ENCODE measurements around the gene HDDC3.

HDDC3 gene

GRCh38 chr15:90946941-90947576, 14.7 kb upstream of the HDDC3 start:
- no peak for DNase-seq (ENCODE audit: low spot score)
- Histone ChIP-seq H3K27ac (no peak overlapping the region), H3K4me3 (no peak overlapping the region)
- no peak for TF ChIP-seq CTCF (IDR thresholded peaks at IDR 0.05)

- no peak overlapping the region for H3K27ac ChIP-seq
- DNase-seq (ENCODE audit: low spot score), result no peak
- TF ChIP-seq CTCF (IDR thresholded peaks at IDR 0.05), result no peak
- H3K4me3 ChIP-seq, result no peak overlapping the region
Measured at GRCh38 chr15:90946538-90946937, 14.2 kb upstream of the HDDC3 start.

DNA sequence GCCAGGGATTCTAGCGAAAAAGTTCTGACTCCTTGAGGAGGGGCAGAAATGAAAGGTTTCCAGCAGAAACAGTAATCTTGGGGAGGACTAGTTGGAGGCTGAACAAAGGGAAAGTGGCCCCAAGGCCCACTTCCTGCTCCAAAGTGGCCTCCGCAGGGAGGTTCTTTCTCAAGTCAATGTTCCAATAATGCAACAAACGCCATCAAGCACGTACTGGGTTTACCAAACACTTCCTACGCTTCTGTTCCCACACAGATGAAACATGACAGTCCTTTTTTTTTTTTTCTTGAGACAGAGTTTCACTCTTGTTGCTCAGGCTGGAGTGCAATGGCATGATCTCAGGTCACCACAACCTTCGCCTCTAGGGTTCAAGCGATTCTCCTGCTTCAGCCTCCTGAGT, 12.7 kb upstream of the HDDC3 start:
- Histone ChIP-seq H3K4me3 (no peak overlapping the region), H3K27ac (no peak overlapping the region)
- no peak for TF ChIP-seq CTCF (IDR thresholded peaks at IDR 0.05)
- no peak for DNase-seq (ENCODE audit: low spot score)

DNA sequence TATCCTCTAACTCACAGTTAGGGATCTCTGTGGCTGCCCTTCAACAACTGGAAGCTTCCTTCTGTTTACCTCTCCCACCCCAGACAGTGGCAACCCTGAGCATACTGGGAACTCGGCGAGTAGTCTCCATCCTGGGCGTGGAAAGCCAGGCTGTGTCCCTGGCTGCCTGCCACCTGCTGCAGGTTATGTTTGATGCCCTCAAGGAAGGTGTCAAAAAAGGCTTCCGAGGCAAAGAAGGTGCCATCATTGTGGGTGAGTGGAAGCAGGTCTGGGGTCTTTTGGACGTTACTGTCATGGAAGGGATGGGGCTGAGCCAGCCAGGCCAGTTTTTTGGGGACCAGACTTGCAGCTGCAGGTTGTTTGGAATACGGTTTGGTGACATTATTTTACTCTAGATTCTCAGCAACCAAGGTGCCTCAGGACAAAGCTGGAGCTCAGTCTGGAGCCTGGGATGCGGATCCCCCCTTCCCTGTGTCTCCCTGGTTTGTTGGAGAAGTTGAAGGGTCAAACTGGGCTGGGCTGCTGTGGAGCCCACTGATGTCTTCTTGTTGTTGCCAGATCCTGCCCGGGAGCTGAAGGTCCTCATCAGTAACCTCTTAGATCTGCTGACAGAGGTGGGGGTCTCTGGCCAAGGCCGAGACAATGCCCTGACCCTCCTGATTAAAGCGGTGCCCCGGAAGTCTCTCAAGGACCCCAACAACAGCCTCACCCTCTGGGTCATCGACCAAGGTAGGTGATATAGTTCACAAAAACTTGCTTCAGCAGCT, 10.2 kb upstream of the HDDC3 start:
- DNase-seq (ENCODE audit: low spot score), result peak; percentile 56
- no peak for TF ChIP-seq CTCF (IDR thresholded peaks at IDR 0.05)
- Histone ChIP-seq H3K4me3 (no peak overlapping the region), H3K27ac (no peak overlapping the region)

DNA sequence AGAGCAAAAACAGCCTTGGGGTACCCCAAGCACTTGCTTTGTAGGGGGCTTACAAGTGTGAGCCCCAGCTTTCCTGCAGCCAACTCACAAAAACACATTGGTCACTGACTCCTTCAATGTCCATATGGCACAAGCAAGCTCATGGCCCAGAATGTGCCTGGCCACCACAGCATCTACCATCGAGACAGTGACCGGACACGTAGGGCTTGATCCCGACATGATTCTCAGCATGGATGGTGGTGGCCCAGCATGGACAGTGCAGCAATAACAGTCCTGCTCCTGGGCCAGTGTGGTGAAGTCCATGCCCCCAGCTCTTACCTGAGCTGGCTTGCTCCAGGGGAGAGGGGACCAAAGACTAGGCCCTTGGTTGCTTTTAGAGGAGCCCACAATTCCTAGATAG, 8.7 kb upstream of the HDDC3 start:
- Histone ChIP-seq H3K4me3 (no peak overlapping the region), H3K27ac (no peak overlapping the region)
- DNase-seq (ENCODE audit: low spot score), result peak; percentile 62
- no peak for TF ChIP-seq CTCF (IDR thresholded peaks at IDR 0.05)

GRCh38 chr15:90939756-90940155, 7.4 kb upstream of the HDDC3 start:
- H3K4me3 ChIP-seq, result no peak overlapping the region
- no peak overlapping the region for H3K27ac ChIP-seq
- DNase-seq (ENCODE audit: low spot score), result no peak
- no peak for TF ChIP-seq CTCF (IDR thresholded peaks at IDR 0.05)

DNA sequence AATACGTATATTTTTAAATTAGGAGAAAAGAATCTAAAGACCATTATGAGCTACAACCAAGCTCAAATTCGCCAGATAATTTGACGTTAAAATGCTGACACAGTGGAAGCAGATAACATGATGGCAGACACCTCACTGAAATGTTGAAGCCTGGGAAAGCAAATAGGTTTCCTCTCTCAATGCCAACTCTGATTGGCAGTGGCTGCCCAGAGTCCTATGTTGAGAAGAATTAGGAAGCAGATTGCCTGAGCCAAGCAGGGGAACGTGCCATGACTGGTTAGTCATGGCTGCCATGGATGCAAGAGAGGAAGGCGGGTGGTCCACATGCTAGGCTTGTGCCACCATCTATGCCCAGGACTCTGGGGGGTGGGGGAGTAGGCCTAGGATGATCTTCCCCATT, 5.9 kb upstream of the HDDC3 start:
- Histone ChIP-seq H3K4me3 (no peak overlapping the region), H3K27ac (no peak overlapping the region)
- no peak for TF ChIP-seq CTCF (IDR thresholded peaks at IDR 0.05)
- DNase-seq (ENCODE audit: low spot score), result no peak
